ENCODE measurements around the gene BUD13. TPM values are rescaled to one million over a fixed set of nuclear protein-coding genes. Genes with fewer than 3 reads are reported as not detected.

The BUD13 gene
- total and polyA plus RNA-seq, 10 of the 15 experiments (the other 5 are each of a cell fraction or from before 2014, with no cell fraction given), result 10.9 to 36.5 (median 24.7) TPM

DNA sequence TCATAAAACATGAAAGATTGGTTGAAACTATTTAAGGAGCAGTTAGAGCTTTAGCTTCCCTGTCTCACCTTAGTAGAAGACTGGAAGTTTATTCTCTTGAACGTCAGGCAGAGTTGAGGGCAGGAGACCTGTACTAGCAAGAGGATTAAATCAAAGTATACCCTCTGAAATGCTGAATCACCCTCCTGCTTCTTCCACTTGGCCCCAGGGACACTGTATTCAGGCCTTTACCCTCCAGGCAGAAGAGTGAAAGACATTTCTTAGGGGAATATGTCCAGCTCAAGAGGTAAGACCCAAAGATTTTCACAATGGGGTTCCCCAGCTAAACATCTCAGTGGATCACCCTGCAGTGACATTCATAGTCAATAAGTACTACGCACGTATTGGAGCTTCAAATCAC lies 38.4 kb upstream of the BUD13 start:
- no peak overlapping the region for H2AFZ ChIP-seq (ENCODE audit: control insufficient read depth, low read depth, low read length)
- ChIA-PET SMC1A (ENCODE audit: uncharacterized antibody, unreplicated experiment) (interaction anchor here (1.4 kb wide), 1 partner anchor 70 kb away, joined by 3 read pairs; no protein-coding TSS in a partner anchor), POLR2A (interaction anchor here (0.7 kb wide), 2 partner anchors 9 to 42 kb away, joined by 3 to 10 read pairs; no protein-coding TSS in a partner anchor), CTCF (interaction anchor here (0.6 kb wide), 1 partner anchor 334 kb away, joined by 3 read pairs; no protein-coding TSS in a partner anchor), RAD21 (ENCODE audit: unreplicated experiment) (no interaction called here)
- no TSS peak for BruUV-seq (replicated peaks)
- no peak overlapping the region for H3K4me2 ChIP-seq (ENCODE audit: control insufficient read depth, insufficient read depth)
- H4K20me1 ChIP-seq (ENCODE audit: control insufficient read depth, insufficient read depth), result no peaks in the 10 kb centered on the region
- TF ChIP-seq, protein P1, sequence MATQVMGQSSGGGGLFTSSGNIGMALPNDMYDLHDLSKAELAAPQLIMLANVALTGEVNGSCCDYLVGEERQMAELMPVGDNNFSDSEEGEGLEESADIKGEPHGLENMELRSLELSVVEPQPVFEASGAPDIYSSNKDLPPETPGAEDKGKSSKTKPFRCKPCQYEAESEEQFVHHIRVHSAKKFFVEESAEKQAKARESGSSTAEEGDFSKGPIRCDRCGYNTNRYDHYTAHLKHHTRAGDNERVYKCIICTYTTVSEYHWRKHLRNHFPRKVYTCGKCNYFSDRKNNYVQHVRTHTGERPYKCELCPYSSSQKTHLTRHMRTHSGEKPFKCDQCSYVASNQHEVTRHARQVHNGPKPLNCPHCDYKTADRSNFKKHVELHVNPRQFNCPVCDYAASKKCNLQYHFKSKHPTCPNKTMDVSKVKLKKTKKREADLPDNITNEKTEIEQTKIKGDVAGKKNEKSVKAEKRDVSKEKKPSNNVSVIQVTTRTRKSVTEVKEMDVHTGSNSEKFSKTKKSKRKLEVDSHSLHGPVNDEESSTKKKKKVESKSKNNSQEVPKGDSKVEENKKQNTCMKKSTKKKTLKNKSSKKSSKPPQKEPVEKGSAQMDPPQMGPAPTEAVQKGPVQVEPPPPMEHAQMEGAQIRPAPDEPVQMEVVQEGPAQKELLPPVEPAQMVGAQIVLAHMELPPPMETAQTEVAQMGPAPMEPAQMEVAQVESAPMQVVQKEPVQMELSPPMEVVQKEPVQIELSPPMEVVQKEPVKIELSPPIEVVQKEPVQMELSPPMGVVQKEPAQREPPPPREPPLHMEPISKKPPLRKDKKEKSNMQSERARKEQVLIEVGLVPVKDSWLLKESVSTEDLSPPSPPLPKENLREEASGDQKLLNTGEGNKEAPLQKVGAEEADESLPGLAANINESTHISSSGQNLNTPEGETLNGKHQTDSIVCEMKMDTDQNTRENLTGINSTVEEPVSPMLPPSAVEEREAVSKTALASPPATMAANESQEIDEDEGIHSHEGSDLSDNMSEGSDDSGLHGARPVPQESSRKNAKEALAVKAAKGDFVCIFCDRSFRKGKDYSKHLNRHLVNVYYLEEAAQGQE (IDR thresholded peaks at IDR 0.05; ENCODE audit: low read depth, low read length), result no peak
- no peak for TF ChIP-seq RAD21 (IDR thresholded peaks at IDR 0.05; ENCODE audit: insufficient read depth, low read depth, low read length)
- TF ChIP-seq POU2F2 (IDR thresholded peaks at IDR 0.05; ENCODE audit: borderline replicate concordance, low read depth, low read length), result no peak
- TF ChIP-seq BRCA1 (IDR thresholded peaks at IDR 0.05; ENCODE audit: low read depth, low read length), result no peak
- TF ChIP-seq BHLHE40 (IDR thresholded peaks at IDR 0.05; ENCODE audit: borderline replicate concordance in 1 of 2, low read depth in 2 of 2, low read length in 1 of 2), result no peak
- TF ChIP-seq HDAC6 (IDR thresholded peaks at IDR 0.05; ENCODE audit: unreplicated experiment), result no peak
- TF ChIP-seq, protein P2, sequence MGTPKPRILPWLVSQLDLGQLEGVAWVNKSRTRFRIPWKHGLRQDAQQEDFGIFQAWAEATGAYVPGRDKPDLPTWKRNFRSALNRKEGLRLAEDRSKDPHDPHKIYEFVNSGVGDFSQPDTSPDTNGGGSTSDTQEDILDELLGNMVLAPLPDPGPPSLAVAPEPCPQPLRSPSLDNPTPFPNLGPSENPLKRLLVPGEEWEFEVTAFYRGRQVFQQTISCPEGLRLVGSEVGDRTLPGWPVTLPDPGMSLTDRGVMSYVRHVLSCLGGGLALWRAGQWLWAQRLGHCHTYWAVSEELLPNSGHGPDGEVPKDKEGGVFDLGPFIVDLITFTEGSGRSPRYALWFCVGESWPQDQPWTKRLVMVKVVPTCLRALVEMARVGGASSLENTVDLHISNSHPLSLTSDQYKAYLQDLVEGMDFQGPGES (IDR thresholded peaks at IDR 0.05), result no peak
- TF ChIP-seq SMARCA5 (IDR thresholded peaks at IDR 0.05), result no peak
- TF ChIP-seq, protein P3, sequence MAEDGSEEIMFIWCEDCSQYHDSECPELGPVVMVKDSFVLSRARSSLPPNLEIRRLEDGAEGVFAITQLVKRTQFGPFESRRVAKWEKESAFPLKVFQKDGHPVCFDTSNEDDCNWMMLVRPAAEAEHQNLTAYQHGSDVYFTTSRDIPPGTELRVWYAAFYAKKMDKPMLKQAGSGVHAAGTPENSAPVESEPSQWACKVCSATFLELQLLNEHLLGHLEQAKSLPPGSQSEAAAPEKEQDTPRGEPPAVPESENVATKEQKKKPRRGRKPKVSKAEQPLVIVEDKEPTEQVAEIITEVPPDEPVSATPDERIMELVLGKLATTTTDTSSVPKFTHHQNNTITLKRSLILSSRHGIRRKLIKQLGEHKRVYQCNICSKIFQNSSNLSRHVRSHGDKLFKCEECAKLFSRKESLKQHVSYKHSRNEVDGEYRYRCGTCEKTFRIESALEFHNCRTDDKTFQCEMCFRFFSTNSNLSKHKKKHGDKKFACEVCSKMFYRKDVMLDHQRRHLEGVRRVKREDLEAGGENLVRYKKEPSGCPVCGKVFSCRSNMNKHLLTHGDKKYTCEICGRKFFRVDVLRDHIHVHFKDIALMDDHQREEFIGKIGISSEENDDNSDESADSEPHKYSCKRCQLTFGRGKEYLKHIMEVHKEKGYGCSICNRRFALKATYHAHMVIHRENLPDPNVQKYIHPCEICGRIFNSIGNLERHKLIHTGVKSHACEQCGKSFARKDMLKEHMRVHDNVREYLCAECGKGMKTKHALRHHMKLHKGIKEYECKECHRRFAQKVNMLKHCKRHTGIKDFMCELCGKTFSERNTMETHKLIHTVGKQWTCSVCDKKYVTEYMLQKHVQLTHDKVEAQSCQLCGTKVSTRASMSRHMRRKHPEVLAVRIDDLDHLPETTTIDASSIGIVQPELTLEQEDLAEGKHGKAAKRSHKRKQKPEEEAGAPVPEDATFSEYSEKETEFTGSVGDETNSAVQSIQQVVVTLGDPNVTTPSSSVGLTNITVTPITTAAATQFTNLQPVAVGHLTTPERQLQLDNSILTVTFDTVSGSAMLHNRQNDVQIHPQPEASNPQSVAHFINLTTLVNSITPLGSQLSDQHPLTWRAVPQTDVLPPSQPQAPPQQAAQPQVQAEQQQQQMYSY (CRISPR knock-in tag; IDR thresholded peaks at IDR 0.05), result no peak
- TF ChIP-seq, protein P4, sequence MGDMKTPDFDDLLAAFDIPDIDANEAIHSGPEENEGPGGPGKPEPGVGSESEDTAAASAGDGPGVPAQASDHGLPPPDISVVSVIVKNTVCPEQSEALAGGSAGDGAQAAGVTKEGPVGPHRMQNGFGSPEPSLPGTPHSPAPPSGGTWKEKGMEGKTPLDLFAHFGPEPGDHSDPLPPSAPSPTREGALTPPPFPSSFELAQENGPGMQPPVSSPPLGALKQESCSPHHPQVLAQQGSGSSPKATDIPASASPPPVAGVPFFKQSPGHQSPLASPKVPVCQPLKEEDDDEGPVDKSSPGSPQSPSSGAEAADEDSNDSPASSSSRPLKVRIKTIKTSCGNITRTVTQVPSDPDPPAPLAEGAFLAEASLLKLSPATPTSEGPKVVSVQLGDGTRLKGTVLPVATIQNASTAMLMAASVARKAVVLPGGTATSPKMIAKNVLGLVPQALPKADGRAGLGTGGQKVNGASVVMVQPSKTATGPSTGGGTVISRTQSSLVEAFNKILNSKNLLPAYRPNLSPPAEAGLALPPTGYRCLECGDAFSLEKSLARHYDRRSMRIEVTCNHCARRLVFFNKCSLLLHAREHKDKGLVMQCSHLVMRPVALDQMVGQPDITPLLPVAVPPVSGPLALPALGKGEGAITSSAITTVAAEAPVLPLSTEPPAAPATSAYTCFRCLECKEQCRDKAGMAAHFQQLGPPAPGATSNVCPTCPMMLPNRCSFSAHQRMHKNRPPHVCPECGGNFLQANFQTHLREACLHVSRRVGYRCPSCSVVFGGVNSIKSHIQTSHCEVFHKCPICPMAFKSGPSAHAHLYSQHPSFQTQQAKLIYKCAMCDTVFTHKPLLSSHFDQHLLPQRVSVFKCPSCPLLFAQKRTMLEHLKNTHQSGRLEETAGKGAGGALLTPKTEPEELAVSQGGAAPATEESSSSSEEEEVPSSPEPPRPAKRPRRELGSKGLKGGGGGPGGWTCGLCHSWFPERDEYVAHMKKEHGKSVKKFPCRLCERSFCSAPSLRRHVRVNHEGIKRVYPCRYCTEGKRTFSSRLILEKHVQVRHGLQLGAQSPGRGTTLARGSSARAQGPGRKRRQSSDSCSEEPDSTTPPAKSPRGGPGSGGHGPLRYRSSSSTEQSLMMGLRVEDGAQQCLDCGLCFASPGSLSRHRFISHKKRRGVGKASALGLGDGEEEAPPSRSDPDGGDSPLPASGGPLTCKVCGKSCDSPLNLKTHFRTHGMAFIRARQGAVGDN (IDR thresholded peaks at IDR 0.05), result no peak
- no peak for TF ChIP-seq MYB (IDR thresholded peaks at IDR 0.05; ENCODE audit: borderline replicate concordance, low read depth, low read length)
- FAIRE-seq (no peak), DNase-seq (ENCODE audit: low read depth, low spot score) (no peak), ATAC-seq (no peak)
- intact Hi-C loops (cut with micrococcal nuclease; ENCODE audit: unreplicated experiment) (no loop called here), in situ Hi-C loops (cut with MboI) (no loop called here)
- H3K4me3 ChIP-seq, result no peak overlapping the region
- H3K9ac ChIP-seq (ENCODE audit: control insufficient read depth, insufficient read depth, low read length), result no peak overlapping the region
- no peaks in the 10 kb centered on the region for H3K27me3 ChIP-seq (replicated peaks in 1 of 2; ENCODE audit: control insufficient read depth in 2 of 2, insufficient read depth in 2 of 2, low read length in 1 of 2)
- WGBS (ENCODE audit: insufficient coverage, insufficient replicate concordance, low lambda C conversion rate, missing lambda C conversion rate), result 42% methylated on average over 3 of the region's 3 CpGs
- H3K9me3 ChIP-seq (replicated peaks; ENCODE audit: control insufficient read depth, insufficient read depth, low read length), result no peaks in the 10 kb centered on the region
- no peaks in the 10 kb centered on the region for H3K79me2 ChIP-seq (ENCODE audit: control insufficient read depth, insufficient read depth, low read length)
- no peaks in the 10 kb centered on the region for H3K4me1 ChIP-seq (ENCODE audit: control insufficient read depth, insufficient read depth, low read length)
- H3K36me3 ChIP-seq (ENCODE audit: control insufficient read depth in 2 of 2, insufficient read depth in 2 of 2, low read length in 1 of 2), result no peaks in the 10 kb centered on the region
- H3K27ac ChIP-seq (ENCODE audit: control insufficient read depth, insufficient read depth), result no peak overlapping the region
